HepG2 (cell line): Measurements from ENCODE around the gene PRR14. TPM values are rescaled to one million over a fixed set of nuclear protein-coding genes. Genes with fewer than 3 reads are reported as not detected.
A peak's percentile ranks its signal among the peaks of the same experiment; 100 is the strongest.

Experiments used
- E2F2 ChIP-seq: sonication (generic); formaldehyde crosslinking; IDR thresholded peaks from 2 replicates; pipeline ENCODE4 v1.4.0; 2020; ENCODE audit warnings: missing genetic modification reagents, borderline replicate concordance
- HNRNPL ChIP-seq: fragments of 200-400 bp; formaldehyde crosslinking; IDR thresholded peaks from 2 replicates; pipeline ENCODE4 v1.6.1; 2017; ENCODE audit warnings: mild to moderate bottlenecking, low read depth, low read length
- PTBP1 ChIP-seq: fragments of 200-400 bp; formaldehyde crosslinking; IDR thresholded peaks from 2 replicates; pipeline ENCODE4 v1.6.1; 2018; ENCODE audit warnings: low read length, low read depth; ENCODE audit not compliant: poor library complexity, severe bottlenecking
- SKI ChIP-seq: fragments of 450-650 bp; IDR thresholded peaks from one replicate; pipeline ENCODE4 v1.6.1; 2018; ENCODE audit warnings: mild to moderate bottlenecking; ENCODE audit not compliant: partially characterized antibody
- SRSF9 ChIP-seq: fragments of 200-400 bp; formaldehyde crosslinking; IDR thresholded peaks from 2 replicates; pipeline ENCODE4 v1.6.1; 2018; ENCODE audit warnings: borderline replicate concordance, mild to moderate bottlenecking, low read depth, low read length; ENCODE audit not compliant: insufficient read depth, poor library complexity, severe bottlenecking
- STAG1 ChIP-seq: sonication (generic); formaldehyde crosslinking; IDR thresholded peaks from 2 replicates; pipeline ENCODE4 v1.4.0; 2020; ENCODE audit warnings: missing genetic modification reagents
- SUZ12 ChIP-seq: fragments of 150-350 bp; IDR thresholded peaks from 2 replicates; pipeline ENCODE4 v1.6.1; 2014; ENCODE audit warnings: low read depth, low read length
- THAP11 ChIP-seq: IDR thresholded peaks from 2 replicates; pipeline ENCODE4 v1.6.1; 2016; ENCODE audit warnings: missing biosample characterization, missing genetic modification reagents
- U2AF1 ChIP-seq: fragments of 200-400 bp; formaldehyde crosslinking; optimal IDR thresholded peaks from 2 replicates; pipeline ENCODE3; 2017; ENCODE audit warnings: mild to moderate bottlenecking, low read depth, low read length
- YY1 ChIP-seq: IDR thresholded peaks from 2 replicates; pipeline ENCODE4 v1.6.1; 2011; ENCODE audit warnings: low read length, low read depth, moderate library complexity, mild to moderate bottlenecking; ENCODE audit not compliant: insufficient read depth, insufficient replicate concordance
- ZNF644 ChIP-seq: IDR thresholded peaks from 2 replicates; pipeline ENCODE4 v1.6.1; 2016; ENCODE audit warnings: low read depth
- ZNF777 ChIP-seq: sonication (generic); formaldehyde crosslinking; IDR thresholded peaks from 2 replicates; pipeline ENCODE4 v1.4.0; 2020; ENCODE audit warnings: missing genetic modification reagents
- polyA plus RNA-seq, 8 experiments: library from polyadenylated mRNA; depleted of rRNA in 3 of 8; stranded (reverse) in 7 of 8; unstranded in 1 of 8; fragments of >200 nt; fragmentation: Illumina TruSeq in 4 of 8; extraction: Trizol in 4 of 8; gene quantifications; 2 replicates each; pipeline versions ENCODE4 v1.2.1 to v1.2.3, GENCODE V29; 2011 to 2016; ENCODE audit warnings: low read depth in 4 of 8, missing spikeins in 1 of 8, mixed read lengths in 1 of 8; ENCODE audit not compliant: insufficient read depth in 1 of 8
- total RNA-seq, 5 experiments: library from RNA; depleted of rRNA; stranded (reverse); fragments of >200 nt; fragmentation: Illumina TruSeq; extraction: Trizol; gene quantifications; 2 replicates each; pipeline ENCODE4 v1.2.3, GENCODE V29; 2016; ENCODE audit warnings: low read depth in 1 of 5
- TF ChIP-seq, protein P1 (sequence below): sonication (generic); formaldehyde crosslinking; IDR thresholded peaks from 2 replicates; pipeline ENCODE4 v1.4.0; 2020; ENCODE audit warnings: mild to moderate bottlenecking, missing genetic modification reagents
- TF ChIP-seq, protein P2 (sequence below): sonication (generic); formaldehyde crosslinking; IDR thresholded peaks from 2 replicates; pipeline ENCODE4 v1.4.0; 2020; ENCODE audit warnings: missing genetic modification reagents
- TF ChIP-seq, protein P3 (sequence below), 2 experiments: sonication (generic) in 1 of 2; formaldehyde crosslinking in 1 of 2; IDR thresholded peaks; 2 replicates each; pipeline versions ENCODE4 v1.4.0 to v1.6.1; 2018 to 2020; ENCODE audit warnings: missing genetic modification reagents in 2 of 2, borderline replicate concordance in 1 of 2, low read depth in 1 of 2, mild to moderate bottlenecking in 1 of 2, missing biosample characterization in 1 of 2
- TF ChIP-seq, protein P4 (sequence below): sonication (generic); formaldehyde crosslinking; IDR thresholded peaks from 2 replicates; pipeline ENCODE4 v1.4.0; 2020; ENCODE audit warnings: missing genetic modification reagents, borderline replicate concordance
- TF ChIP-seq, protein P5 (sequence below): sonication (generic); formaldehyde crosslinking; IDR thresholded peaks from 2 replicates; pipeline ENCODE4 v1.5.0; 2020; ENCODE audit warnings: missing genetic modification reagents

PRR14 gene
- total and polyA plus RNA-seq, 2 of the 13 experiments (the other 11 are each of a cell fraction or from before 2014, with no cell fraction given): 8.4 to 11.0 TPM

DNA sequence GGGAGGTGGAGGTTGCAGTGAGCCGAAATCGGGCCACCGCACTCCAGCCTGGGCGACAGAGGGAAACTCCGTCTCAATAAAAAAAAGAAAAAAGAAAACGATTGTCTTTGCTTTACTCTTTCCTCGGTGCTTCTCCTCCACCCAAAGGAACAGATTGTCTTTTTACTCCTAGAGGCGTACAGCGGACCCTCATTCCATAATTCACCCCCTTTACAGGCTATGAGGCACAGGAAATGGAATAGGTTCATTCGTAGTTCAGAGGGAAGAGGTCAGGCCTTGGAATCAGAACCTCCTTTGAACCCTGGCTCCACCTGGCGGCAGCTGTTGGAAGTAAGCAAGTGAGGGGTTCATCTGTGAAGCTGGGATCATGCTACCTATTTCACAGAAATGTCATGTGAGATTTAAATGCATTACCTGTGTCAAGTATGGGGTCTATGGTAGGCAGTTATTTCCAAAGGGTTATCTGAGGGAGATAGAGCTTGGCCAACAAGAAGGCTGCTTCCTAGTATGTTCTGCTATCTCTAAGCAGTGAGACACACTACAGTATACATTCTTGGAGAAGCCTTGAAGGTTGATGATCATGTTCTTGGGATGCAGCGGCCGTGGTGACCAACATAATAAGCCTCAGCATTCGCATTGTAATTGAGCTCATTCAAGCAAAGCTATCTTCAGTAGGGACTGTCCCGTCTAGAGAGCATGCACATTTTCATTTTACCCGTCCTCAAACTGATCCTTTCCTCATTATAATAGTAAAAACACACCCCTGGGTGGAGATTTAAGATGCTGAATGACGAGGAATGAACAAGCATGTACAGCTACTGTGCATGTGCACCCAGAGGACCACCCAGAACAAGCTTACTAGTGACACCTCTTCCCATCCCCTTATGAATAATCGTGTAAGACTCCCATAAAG is 21.9 kb upstream of the PRR14 start (continued):
- TF ChIP-seq, protein P1, sequence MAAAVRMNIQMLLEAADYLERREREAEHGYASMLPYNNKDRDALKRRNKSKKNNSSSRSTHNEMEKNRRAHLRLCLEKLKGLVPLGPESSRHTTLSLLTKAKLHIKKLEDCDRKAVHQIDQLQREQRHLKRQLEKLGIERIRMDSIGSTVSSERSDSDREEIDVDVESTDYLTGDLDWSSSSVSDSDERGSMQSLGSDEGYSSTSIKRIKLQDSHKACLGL: no peak
- TF ChIP-seq ZNF777 (CRISPR knock-in tag) (peak; percentile 35; the same call in 1 of the 2 replicates), HNRNPL (no peak), SUZ12 (no peak), E2F2 (no peak), YY1 (no peak), PTBP1 (no peak), SKI (no peak), ZNF644 (CRISPR knock-in tag) (no peak), U2AF1 (no peak), THAP11 (CRISPR knock-in tag) (peak; percentile 71), STAG1 (CRISPR knock-in tag) (peak; percentile 95), SRSF9 (no peak)
- TF ChIP-seq, protein P2, sequence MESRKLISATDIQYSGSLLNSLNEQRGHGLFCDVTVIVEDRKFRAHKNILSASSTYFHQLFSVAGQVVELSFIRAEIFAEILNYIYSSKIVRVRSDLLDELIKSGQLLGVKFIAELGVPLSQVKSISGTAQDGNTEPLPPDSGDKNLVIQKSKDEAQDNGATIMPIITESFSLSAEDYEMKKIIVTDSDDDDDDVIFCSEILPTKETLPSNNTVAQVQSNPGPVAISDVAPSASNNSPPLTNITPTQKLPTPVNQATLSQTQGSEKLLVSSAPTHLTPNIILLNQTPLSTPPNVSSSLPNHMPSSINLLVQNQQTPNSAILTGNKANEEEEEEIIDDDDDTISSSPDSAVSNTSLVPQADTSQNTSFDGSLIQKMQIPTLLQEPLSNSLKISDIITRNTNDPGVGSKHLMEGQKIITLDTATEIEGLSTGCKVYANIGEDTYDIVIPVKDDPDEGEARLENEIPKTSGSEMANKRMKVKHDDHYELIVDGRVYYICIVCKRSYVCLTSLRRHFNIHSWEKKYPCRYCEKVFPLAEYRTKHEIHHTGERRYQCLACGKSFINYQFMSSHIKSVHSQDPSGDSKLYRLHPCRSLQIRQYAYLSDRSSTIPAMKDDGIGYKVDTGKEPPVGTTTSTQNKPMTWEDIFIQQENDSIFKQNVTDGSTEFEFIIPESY (CRISPR knock-in tag): no peak
- TF ChIP-seq, protein P3, sequence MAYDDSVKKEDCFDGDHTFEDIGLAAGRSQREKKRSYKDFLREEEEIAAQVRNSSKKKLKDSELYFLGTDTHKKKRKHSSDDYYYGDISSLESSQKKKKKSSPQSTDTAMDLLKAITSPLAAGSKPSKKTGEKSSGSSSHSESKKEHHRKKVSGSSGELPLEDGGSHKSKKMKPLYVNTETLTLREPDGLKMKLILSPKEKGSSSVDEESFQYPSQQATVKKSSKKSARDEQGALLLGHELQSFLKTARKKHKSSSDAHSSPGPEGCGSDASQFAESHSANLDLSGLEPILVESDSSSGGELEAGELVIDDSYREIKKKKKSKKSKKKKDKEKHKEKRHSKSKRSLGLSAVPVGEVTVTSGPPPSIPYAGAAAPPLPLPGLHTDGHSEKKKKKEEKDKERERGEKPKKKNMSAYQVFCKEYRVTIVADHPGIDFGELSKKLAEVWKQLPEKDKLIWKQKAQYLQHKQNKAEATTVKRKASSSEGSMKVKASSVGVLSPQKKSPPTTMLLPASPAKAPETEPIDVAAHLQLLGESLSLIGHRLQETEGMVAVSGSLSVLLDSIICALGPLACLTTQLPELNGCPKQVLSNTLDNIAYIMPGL (CRISPR knock-in tag; IDR thresholded peaks at IDR 0.05; ENCODE audit: borderline replicate concordance in 1 of 2, low read depth in 1 of 2): peak; percentile 91 to 94
- TF ChIP-seq, protein P4, sequence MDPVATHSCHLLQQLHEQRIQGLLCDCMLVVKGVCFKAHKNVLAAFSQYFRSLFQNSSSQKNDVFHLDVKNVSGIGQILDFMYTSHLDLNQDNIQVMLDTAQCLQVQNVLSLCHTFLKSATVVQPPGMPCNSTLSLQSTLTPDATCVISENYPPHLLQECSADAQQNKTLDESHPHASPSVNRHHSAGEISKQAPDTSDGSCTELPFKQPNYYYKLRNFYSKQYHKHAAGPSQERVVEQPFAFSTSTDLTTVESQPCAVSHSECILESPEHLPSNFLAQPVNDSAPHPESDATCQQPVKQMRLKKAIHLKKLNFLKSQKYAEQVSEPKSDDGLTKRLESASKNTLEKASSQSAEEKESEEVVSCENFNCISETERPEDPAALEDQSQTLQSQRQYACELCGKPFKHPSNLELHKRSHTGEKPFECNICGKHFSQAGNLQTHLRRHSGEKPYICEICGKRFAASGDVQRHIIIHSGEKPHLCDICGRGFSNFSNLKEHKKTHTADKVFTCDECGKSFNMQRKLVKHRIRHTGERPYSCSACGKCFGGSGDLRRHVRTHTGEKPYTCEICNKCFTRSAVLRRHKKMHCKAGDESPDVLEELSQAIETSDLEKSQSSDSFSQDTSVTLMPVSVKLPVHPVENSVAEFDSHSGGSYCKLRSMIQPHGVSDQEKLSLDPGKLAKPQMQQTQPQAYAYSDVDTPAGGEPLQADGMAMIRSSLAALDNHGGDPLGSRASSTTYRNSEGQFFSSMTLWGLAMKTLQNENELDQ (CRISPR knock-in tag): no peak
- TF ChIP-seq, protein P5, sequence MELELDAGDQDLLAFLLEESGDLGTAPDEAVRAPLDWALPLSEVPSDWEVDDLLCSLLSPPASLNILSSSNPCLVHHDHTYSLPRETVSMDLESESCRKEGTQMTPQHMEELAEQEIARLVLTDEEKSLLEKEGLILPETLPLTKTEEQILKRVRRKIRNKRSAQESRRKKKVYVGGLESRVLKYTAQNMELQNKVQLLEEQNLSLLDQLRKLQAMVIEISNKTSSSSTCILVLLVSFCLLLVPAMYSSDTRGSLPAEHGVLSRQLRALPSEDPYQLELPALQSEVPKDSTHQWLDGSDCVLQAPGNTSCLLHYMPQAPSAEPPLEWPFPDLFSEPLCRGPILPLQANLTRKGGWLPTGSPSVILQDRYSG (CRISPR knock-in tag): no peak
